A172 (cell line): ENCODE results near the gene CLSTN2. TPM values are rescaled to one million over a fixed set of nuclear protein-coding genes. Genes with fewer than 3 reads are reported as not detected.

Experiments used
- DNase-seq: peaks from one replicate; pipeline ENCODE4 v3.0.0-alpha.2; 2015; ENCODE audit warnings: low spot score
- total RNA-seq: library from RNA; depleted of rRNA; stranded (reverse); fragments of >200 nt; shearing (Covaris generic); gene quantifications from 2 replicates; pipeline ENCODE4 v1.2.3, GENCODE V29; 2014

CLSTN2 gene
- total RNA-seq, 1 experiment from 2014 or later = 1.1 TPM

DNA sequence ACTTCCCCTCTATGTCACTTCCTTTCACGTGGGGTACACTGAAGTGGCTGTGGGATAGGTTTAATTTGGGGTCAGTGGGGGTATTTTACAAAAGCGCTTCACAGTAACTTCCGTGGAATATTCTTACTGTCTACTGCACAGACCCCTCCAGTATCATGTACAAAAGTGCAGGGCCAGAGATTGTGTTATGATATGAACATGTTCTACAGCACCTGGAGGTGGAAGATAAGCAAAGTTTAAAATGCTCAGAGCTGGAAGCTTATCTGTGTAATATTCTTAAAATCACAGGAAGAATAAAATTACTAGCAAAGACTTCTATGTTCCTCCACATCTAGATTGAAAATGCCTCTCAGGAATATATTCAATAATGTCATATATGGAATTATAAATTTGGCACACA, 658.8 kb downstream of the CLSTN2 start:
- no peak for DNase-seq

DNA sequence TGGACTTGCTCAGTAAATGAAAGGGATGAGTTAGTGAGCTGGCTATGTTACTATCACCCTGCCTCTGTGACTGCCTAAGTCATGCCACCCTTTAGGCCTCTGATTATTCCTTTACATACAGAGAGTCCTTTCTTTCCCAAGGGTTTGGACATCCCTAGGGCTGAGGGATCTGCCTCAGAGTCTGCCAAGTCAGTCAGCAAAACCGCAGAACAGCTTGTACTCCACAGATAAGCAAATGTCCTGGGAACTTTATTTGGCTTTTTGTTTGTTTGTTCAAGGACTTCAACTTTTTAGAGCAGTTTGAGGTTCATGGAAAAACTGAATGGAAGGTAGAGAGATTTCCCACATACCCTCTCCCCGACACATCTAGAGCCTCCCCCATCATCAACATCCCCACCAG, 660.3 kb downstream of the CLSTN2 start:
- DNase-seq = peak; percentile 40

DNA sequence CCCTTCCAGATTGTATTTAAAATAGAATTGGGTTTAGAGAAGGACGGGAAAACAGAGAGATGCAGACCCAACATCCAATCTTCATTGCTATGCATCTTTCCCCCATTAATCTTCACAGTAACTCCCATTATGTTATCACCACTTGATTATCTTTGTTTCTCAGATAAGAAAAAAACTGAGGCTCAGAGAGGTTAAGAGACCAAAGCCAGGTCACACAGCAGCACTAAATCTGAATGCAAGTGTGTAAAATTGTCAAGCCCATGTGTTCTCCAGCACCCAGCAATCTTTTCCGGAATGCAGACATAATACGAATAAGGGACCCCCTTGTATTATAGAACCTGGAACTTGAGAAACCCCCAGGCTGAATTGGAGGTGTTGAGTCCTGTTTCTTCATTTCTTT, 662.4 kb downstream of the CLSTN2 start:
- no peak for DNase-seq

DNA sequence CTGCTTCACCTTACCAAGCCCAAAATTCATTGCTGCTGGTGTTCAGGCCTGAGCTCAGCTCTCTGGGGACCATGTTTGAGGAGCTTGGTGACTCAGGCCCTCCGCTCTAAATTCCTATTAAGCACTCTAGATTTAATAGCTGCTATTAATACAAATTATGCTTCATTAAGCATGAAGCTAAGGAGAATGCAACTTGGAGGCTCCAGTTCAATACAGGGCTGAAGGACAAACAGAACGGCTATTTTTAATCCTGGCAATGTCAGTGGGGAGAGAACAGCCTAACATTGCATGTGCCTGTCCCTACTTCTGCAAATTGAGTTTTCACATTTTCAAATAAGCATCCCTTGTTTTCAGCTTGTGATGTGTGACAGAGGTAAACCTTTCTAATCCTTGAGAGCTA, 662.8 kb downstream of the CLSTN2 start:
- DNase-seq = no peak

DNA sequence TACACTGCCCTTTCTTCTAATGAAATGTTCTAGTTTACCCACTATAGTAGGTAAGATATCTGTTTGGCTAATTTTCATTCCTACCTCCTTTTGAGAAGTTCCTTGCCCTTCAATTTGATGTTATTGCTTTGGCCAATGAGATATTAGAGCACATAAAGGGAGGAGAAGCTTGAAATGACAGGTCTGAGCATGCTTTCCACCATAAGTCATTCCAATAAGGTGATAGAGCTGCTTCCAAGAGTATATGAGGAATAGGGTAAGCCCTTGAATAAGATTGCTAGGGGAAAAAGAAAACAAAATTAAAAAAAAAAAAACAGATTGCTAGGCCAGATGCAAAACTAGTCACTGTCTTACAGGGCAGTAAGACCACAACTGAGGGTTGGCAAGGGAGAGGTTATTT, 664.0 kb downstream of the CLSTN2 start:
- no peak for DNase-seq

DNA sequence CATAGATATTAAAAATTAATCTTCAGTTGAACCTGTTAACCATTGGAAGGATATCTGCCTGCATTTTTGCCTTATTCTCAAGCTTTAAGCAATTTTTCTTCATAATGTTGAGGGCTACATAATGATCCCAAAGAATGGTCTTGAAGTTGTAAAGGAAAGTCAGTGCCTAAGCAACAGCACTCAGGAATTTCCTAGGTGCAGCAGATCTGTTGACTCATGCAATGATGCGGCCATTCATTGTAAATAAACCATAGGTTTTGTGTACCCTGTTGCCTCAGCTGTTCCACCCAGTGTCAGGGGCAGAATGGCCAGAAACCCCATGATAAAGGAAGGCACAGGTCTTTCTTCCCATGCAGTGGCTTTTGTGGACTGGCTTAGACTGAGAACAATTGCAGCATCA, 664.5 kb downstream of the CLSTN2 start:
- no peak for DNase-seq

DNA sequence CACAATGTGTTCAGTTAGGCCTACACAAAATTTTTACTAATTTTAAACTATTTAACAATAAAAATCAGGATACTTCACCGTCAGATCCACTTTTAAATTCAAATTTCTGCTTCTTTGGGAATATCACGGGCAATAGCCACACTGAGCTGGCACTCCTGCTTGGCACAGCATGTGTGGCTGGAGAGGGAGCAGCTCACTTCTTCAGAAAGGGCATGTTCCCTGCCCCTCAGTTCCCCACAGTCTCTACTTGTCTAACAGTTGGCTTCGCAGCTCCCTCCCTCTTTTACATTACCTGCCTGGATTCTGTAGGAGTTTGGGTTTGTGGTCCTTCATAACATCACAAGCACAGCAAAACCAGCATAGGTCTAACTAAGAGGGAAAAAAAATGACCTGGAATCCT, 666.9 kb downstream of the CLSTN2 start:
- DNase-seq = no peak

DNA sequence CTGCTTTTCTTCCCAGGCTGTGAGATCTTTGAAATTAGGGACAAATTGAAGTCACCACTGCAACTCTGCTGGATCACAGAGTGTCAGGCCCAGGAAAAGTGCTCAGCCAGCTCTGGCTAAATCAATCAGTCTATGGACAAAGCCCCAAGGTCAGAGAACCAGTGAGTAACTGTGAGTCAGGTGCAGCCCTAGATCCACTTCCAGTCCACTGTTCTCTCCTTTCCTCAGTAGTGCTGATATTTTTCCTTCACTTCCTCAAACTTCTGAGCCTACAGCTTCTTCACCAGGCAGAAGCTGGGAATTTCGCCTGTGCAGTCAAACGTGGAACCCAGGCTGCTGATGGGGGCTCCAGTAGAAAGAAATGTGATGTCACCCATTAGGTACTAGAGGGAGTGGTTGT, 667.8 kb downstream of the CLSTN2 start:
- DNase-seq = no peak

DNA sequence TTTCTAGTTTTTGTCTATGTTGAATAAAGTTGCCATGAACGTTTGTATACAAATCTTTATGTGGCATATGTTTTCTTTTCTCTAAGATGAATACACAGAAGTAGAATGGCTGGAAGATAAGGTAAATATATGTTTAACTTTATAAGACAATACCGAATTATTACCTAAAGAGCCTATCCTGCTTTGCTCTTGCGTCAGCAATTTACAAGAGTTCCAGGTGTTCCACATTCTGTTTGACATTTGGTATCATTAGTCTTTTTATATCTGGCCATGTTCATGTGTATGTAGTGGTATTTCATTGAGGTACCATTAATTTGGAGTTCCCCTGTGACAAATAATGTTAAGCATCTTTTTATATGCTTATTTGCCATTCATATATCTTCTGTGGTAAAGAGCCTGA, 668.8 kb downstream of the CLSTN2 start:
- no peak for DNase-seq

DNA sequence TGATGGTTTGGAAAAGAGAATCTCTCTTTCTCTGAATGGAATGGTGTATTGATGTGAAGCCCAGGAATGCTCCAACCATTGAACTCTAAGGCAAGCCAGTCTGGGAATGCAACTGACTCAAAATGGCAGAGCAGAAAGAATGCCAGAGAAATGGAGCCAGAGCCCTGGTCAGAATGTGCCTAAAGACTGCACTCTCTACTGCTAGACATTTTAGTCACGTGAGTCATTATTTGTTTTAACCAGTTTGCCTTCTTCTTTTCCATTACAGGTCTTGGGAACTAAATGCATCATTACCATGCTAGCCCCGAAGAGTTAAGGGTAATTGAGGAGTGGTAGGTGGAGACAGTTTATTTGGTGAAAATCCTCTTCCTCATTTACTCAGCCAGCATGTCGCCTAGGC, 675.6 kb downstream of the CLSTN2 start:
- no peak for DNase-seq

DNA sequence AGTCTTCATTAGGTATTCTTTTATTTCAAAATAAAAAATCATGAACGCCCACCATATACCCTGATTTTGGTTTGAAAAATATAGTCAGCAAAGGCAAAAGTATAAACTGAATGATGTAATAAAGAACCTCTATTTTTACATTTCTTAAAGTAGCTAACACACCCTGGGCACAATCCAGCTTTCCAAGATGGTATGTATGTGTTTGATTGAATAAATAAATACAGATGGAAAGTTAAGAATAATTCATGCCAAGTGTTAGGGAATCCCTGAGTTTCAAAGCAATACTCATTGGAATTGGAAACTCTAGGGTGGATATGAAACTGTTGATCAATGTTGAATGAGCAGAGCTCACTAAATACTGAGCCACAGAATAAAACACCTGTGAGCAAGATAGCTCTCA, 679.0 kb downstream of the CLSTN2 start:
- DNase-seq = no peak

DNA sequence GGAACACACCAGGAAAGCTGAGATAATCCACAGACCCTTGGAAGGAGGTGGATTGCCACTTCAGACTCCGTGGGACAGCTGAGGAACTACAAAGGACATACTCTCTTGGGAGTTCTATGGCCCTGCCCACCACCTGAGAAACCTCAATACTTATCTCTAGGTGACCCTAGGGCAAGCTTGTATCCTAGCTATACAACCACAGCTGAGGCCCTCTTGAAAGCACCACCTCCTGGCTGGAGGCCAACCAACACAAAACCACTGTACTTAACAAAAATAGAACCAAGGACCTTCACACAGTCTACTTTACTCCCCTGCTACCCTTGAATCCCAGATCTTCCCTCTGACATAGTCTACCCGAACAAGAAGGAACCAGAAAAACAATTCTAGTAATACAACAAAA, 682.1 kb downstream of the CLSTN2 start:
- DNase-seq = no peak

DNA sequence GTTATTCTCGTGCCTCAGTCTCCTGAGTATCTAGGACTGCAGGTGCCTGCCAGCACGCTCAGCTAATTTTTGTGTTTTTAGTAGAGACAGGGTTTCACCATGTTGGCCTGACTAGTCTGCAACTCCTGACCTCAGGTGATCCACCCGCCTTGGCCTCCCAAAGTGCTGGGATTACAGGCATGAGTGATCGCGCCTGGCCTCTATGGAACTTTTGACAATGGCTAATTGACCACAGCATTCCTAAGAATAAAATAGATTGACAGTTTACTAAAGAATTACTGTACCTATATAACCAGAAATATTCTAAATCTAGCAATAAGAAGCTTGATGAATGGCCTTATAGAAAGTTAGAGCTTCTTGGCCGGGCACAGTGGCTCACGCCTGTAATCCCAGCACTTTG, 691.9 kb downstream of the CLSTN2 start:
- DNase-seq = no peak
